HG03460 (cell line): ENCODE results near the gene ZDHHC3.
A peak's percentile ranks its signal among the peaks of the same experiment; 100 is the strongest.

Experiments used
- ATAC-seq: cut with Tn5 transposase; IDR thresholded peaks from one replicate; pipeline ENCODE4 v1.9.1; 2021; ENCODE audit not compliant: unreplicated experiment

Gene ZDHHC3

GRCh38 chr3:44976002-44976815 is at the start of gene ZDHHC3, which contains the start of gene EXOSC7:
Gene ZDHHC3, minus strand, starts transcription at chr3:44976174. Its CDS starts 16,738 bp downstream, at chr3:44959436.
Gene EXOSC7, plus strand, starts transcription at chr3:44976244. Its CDS starts 34 bp downstream, at chr3:44976278.
- ATAC-seq, result peak; percentile 75

GRCh38 chr3:45024542-45025255 is 48.7 kb upstream of the ZDHHC3 start:
- ATAC-seq, result no peak

GRCh38 chr3:45023675-45024074 is 47.7 kb upstream of the ZDHHC3 start:
- no peak for ATAC-seq

GRCh38 chr3:45021524-45022297 is 45.7 kb upstream of the ZDHHC3 start:
- ATAC-seq, result no peak

GRCh38 chr3:45020534-45020933 is 44.6 kb upstream of the ZDHHC3 start:
- ATAC-seq, result no peak

GRCh38 chr3:45017821-45018220 is 41.8 kb upstream of the ZDHHC3 start:
- no peak for ATAC-seq

GRCh38 chr3:45016916-45017315 is 40.9 kb upstream of the ZDHHC3 start:
- no peak for ATAC-seq

GRCh38 chr3:45012577-45012976 is 36.6 kb upstream of the ZDHHC3 start:
- no peak for ATAC-seq

GRCh38 chr3:45011756-45012508 is 36.0 kb upstream of the ZDHHC3 start:
- no peak for ATAC-seq

GRCh38 chr3:45010811-45011333 is 34.9 kb upstream of the ZDHHC3 start:
- no peak for ATAC-seq

- ATAC-seq, result no peak
Measured at GRCh38 chr3:45009868-45010267, 33.9 kb upstream of the ZDHHC3 start.

GRCh38 chr3:45008117-45008516 is 32.1 kb upstream of the ZDHHC3 start:
- ATAC-seq, result no peak

- no peak for ATAC-seq
Measured at GRCh38 chr3:45007091-45007490, 31.1 kb upstream of the ZDHHC3 start.

GRCh38 chr3:45003859-45004258 is 27.9 kb upstream of the ZDHHC3 start:
- no peak for ATAC-seq

- no peak for ATAC-seq
Measured at GRCh38 chr3:45003406-45003805, 27.4 kb upstream of the ZDHHC3 start.

- no peak for ATAC-seq
Measured at GRCh38 chr3:45002720-45003119, 26.7 kb upstream of the ZDHHC3 start.

- no peak for ATAC-seq
Measured at GRCh38 chr3:45002139-45002660, 26.2 kb upstream of the ZDHHC3 start.

GRCh38 chr3:45001738-45002137 is 25.8 kb upstream of the ZDHHC3 start:
- ATAC-seq, result no peak

- ATAC-seq, result no peak
Measured at GRCh38 chr3:45000823-45001222, 24.8 kb upstream of the ZDHHC3 start.

GRCh38 chr3:44999782-45000181 is 23.8 kb upstream of the ZDHHC3 start:
- no peak for ATAC-seq
